HG03442 (cell line): ENCODE data around the gene TYMP.
A peak's percentile ranks its signal among the peaks of the same experiment; 100 is the strongest.
"Not testable (repeated sequence)": the region's sequence is repeated elsewhere in the genome, so short reads cannot be mapped to it uniquely, and the experiment has no call there.

Experiments used
- ATAC-seq: cut with Tn5 transposase; IDR thresholded peaks from one replicate; pipeline ENCODE4 v1.9.1; 2021; ENCODE audit warnings: mild to moderate bottlenecking, moderate library complexity; ENCODE audit not compliant: unreplicated experiment

The TYMP gene

GRCh38 chr22:50542416-50542927 is 12.7 kb upstream of the TYMP start:
- ATAC-seq = peak; percentile 29

- not testable (repeated sequence) for ATAC-seq
Measured at GRCh38 chr22:50541667-50542026, 11.8 kb upstream of the TYMP start.

GRCh38 chr22:50540381-50540780 is 10.6 kb upstream of the TYMP start:
- ATAC-seq = no peak

GRCh38 chr22:50537765-50538164 is 8.0 kb upstream of the TYMP start:
- ATAC-seq = no peak

- no peak for ATAC-seq
Measured at GRCh38 chr22:50536226-50536625, 6.4 kb upstream of the TYMP start.

- ATAC-seq = no peak
Measured at GRCh38 chr22:50535113-50535512, 5.3 kb upstream of the TYMP start.

- not testable (repeated sequence) for ATAC-seq
Measured at GRCh38 chr22:50533856-50534711, 4.3 kb upstream of the TYMP start.

GRCh38 chr22:50532824-50533796 is 3.3 kb upstream of the TYMP start:
- ATAC-seq = no peak

- no peak for ATAC-seq
Measured at GRCh38 chr22:50531962-50532674, 2.3 kb upstream of the TYMP start.

GRCh38 chr22:50531546-50531961 is 1.7 kb upstream of the TYMP start:
- no peak for ATAC-seq

GRCh38 chr22:50530877-50531545 is 1.2 kb upstream of the TYMP start:
- ATAC-seq = no peak

- ATAC-seq = no peak
Measured at GRCh38 chr22:50530580-50530876, 716 bp upstream of the TYMP start.

- ATAC-seq = no peak
Measured at GRCh38 chr22:50529416-50529896, 356 bp downstream of the TYMP start.

- ATAC-seq = no peak
Measured at GRCh38 chr22:50528682-50529415, 963 bp downstream of the TYMP start.

GRCh38 chr22:50527921-50528681 is 1.7 kb downstream of the TYMP start:
- no peak for ATAC-seq

- no peak for ATAC-seq
Measured at GRCh38 chr22:50526834-50527801, 2.7 kb downstream of the TYMP start.

GRCh38 chr22:50526108-50526833 is 3.5 kb downstream of the TYMP start:
- ATAC-seq = peak; percentile 27
